Measurements from ENCODE around the gene SPDYE4. TPM values are rescaled to one million over a fixed set of nuclear protein-coding genes. Genes with fewer than 3 reads are reported as not detected.

The SPDYE4 gene, protein sequence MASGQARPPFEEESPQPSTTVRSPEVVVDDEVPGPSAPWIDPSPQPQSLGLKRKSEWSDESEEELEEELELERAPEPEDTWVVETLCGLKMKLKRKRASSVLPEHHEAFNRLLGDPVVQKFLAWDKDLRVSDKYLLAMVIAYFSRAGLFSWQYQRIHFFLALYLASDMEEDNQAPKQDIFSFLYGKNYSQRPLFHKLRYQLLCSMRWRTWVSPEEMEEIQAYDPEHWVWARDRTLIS
- not detected in 2 replicates for total RNA-seq (2014; rRNA removed)
- Bru-seq, nascent RNA: not detected
- not detected for BruChase-seq, experiment 1, labeled RNA remaining after a 6-hour chase
- BruChase-seq, experiment 2, labeled RNA remaining after a 2-hour chase: not detected
- long read RNA-seq: 0 reads

GRCh38 chr17:8758137-8758596, at the start of gene SPDYE4:
SPDYE4 (minus strand) TSS chr17:8758546; CDS start chr17:8758382, 164 bp downstream.
- TF ChIP-seq EZH2phosphoT487 (IDR thresholded peaks at IDR 0.05; ENCODE audit: borderline replicate concordance, low read length) (no peak), EZH2 (IDR thresholded peaks at IDR 0.05; ENCODE audit: low read length, unreplicated experiment) (no peak)
- TF ChIP-seq, protein P1, sequence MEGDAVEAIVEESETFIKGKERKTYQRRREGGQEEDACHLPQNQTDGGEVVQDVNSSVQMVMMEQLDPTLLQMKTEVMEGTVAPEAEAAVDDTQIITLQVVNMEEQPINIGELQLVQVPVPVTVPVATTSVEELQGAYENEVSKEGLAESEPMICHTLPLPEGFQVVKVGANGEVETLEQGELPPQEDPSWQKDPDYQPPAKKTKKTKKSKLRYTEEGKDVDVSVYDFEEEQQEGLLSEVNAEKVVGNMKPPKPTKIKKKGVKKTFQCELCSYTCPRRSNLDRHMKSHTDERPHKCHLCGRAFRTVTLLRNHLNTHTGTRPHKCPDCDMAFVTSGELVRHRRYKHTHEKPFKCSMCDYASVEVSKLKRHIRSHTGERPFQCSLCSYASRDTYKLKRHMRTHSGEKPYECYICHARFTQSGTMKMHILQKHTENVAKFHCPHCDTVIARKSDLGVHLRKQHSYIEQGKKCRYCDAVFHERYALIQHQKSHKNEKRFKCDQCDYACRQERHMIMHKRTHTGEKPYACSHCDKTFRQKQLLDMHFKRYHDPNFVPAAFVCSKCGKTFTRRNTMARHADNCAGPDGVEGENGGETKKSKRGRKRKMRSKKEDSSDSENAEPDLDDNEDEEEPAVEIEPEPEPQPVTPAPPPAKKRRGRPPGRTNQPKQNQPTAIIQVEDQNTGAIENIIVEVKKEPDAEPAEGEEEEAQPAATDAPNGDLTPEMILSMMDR (conservative IDR thresholded peaks at IDR 0.05; ENCODE audit: low read depth, low read length): no peak
- Histone ChIP-seq H3K4me3 (ENCODE audit: low read length) (no peak within 1 kb of the TSS), H3K9me2 (replicated peaks; ENCODE audit: low read length) (no peaks in the 10 kb centered on the region), H3K4me1 (ENCODE audit: insufficient read depth, low read length) (no peaks in the 10 kb centered on the region), H2AFZ (ENCODE audit: low read length) (no peak within 1 kb of the TSS), H3K36me3 (ENCODE audit: low read depth, low read length) (no peaks in the 10 kb centered on the region), H4K20me1 (ENCODE audit: low read length) (no peaks in the 10 kb centered on the region), H3K27ac (ENCODE audit: low read length) (no peak within 1 kb of the TSS), H3K9ac (ENCODE audit: low read length) (no peak within 1 kb of the TSS), H3K9me3 (ENCODE audit: low read length) (no peaks in the 10 kb centered on the region), H3F3A (ENCODE audit: low read length, unreplicated experiment) (no peaks in the 10 kb centered on the region), H3K79me2 (ENCODE audit: low read length) (no peaks in the 10 kb centered on the region), H3K4me2 (ENCODE audit: low read length) (no peak within 1 kb of the TSS), H3K27me3 (ENCODE audit: low read length) (peaks cover 55% of the 10 kb centered on the region)
- intact Hi-C loops (cut with micrococcal nuclease): no loop called here
- DNase-seq: no peak
- CTCF ChIA-PET: no interaction called here
- ATAC-seq: no peak
- POLR2A ChIA-PET (ENCODE audit: unreplicated experiment): no interaction called here
- BruUV-seq (replicated peaks): no TSS peak

- Histone ChIP-seq H3K27ac (ENCODE audit: low read length) (no peak overlapping the region), H4K20me1 (ENCODE audit: low read length) (no peaks in the 10 kb centered on the region), H2AFZ (ENCODE audit: low read length) (no peak overlapping the region), H3K9ac (ENCODE audit: low read length) (no peak overlapping the region), H3K9me3 (ENCODE audit: low read length) (no peaks in the 10 kb centered on the region), H3K4me3 (ENCODE audit: low read length) (no peak overlapping the region), H3K4me2 (ENCODE audit: low read length) (no peak overlapping the region), H3K27me3 (ENCODE audit: low read length) (no peaks in the 10 kb centered on the region), H3F3A (ENCODE audit: low read length, unreplicated experiment) (no peaks in the 10 kb centered on the region), H3K4me1 (ENCODE audit: insufficient read depth, low read length) (no peaks in the 10 kb centered on the region), H3K79me2 (ENCODE audit: low read length) (no peaks in the 10 kb centered on the region), H3K36me3 (ENCODE audit: low read depth, low read length) (no peaks in the 10 kb centered on the region), H3K9me2 (replicated peaks; ENCODE audit: low read length) (no peaks in the 10 kb centered on the region)
- DNase-seq (peak; percentile 23), ATAC-seq (no peak)
- no TSS peak for BruUV-seq (replicated peaks)
- TF ChIP-seq EZH2 (IDR thresholded peaks at IDR 0.05; ENCODE audit: low read length, unreplicated experiment): no peak
- TF ChIP-seq, protein P1 (conservative IDR thresholded peaks at IDR 0.05; ENCODE audit: low read depth, low read length): no peak
- TF ChIP-seq EZH2phosphoT487 (IDR thresholded peaks at IDR 0.05; ENCODE audit: borderline replicate concordance, low read length): no peak
- ChIA-PET POLR2A (ENCODE audit: unreplicated experiment) (no interaction called here), CTCF (no interaction called here)
- intact Hi-C loops (cut with micrococcal nuclease): no loop called here
These were observed 48.7 kb upstream of the SPDYE4 start for GRCh38 chr17:8806926-8807550.
